Measurements from ENCODE around the gene SREK1IP1. TPM values are rescaled to one million over a fixed set of nuclear protein-coding genes. Genes with fewer than 3 reads are reported as not detected.

SREK1IP1 gene
- total RNA-seq, 1 experiment from 2014 or later, result 16.4 TPM

DNA sequence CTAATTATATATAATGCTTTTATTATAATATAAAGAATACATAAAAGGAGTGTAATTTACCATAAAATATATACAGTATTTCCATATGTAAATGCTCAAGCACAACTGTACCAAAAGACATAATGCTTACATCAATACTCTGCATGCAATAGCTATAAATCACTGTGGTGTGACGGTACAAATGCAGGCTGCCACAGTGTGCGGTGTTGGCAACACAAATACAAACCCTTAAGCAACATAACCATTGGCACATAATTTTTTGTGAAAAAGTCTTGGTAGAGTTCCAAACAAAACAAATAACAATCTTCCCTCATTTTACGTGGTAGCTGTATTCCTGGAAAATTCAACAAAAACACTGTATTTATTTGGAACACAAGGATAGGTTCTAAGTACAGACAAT is 80.1 kb downstream of the SREK1IP1 start:
- Mint-ChIP-seq H3K36me3 (ENCODE audit: insufficient read depth, unreplicated experiment) (no peaks in the 10 kb centered on the region), H3K4me3 (ENCODE audit: low read depth, unreplicated experiment) (no peak overlapping the region), H3K27me3 (ENCODE audit: unreplicated experiment) (peaks cover 51% of the 10 kb centered on the region), H3K27ac (ENCODE audit: unreplicated experiment) (no peak overlapping the region), H3K9me3 (ENCODE audit: low read depth, unreplicated experiment) (no peaks in the 10 kb centered on the region), H3K4me1 (ENCODE audit: low read depth, unreplicated experiment) (peaks cover 10% of the 10 kb centered on the region)
- no peak for DNase-seq
- CTCF ChIA-PET, result no interaction called here
- intact Hi-C loops (cut with micrococcal nuclease; ENCODE audit: unreplicated experiment), result no loop called here
- BruUV-seq (replicated peaks), result no TSS peak
- TF ChIP-seq, protein P1, sequence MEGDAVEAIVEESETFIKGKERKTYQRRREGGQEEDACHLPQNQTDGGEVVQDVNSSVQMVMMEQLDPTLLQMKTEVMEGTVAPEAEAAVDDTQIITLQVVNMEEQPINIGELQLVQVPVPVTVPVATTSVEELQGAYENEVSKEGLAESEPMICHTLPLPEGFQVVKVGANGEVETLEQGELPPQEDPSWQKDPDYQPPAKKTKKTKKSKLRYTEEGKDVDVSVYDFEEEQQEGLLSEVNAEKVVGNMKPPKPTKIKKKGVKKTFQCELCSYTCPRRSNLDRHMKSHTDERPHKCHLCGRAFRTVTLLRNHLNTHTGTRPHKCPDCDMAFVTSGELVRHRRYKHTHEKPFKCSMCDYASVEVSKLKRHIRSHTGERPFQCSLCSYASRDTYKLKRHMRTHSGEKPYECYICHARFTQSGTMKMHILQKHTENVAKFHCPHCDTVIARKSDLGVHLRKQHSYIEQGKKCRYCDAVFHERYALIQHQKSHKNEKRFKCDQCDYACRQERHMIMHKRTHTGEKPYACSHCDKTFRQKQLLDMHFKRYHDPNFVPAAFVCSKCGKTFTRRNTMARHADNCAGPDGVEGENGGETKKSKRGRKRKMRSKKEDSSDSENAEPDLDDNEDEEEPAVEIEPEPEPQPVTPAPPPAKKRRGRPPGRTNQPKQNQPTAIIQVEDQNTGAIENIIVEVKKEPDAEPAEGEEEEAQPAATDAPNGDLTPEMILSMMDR (IDR thresholded peaks at IDR 0.05; ENCODE audit: unreplicated experiment), result no peak

DNA sequence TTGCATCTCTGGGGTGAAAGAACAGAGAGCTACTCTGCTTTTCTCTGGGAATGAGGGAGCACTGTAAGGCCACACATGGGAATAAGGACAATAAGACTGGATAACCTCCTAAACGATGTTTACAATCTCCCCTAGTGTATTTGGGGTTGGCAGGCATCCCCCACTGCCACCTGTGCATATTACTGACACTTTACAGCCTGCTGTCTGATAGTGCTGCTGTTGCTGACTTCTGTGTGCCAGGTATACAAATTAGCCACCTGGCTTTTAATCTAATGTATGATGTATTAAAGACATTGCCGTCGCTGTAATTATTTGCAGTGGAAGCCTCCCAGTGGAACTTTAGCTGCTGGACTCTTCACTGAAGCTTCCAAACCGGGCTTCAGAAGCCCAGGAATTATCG is 82.6 kb downstream of the SREK1IP1 start:
- BruUV-seq (replicated peaks), result no TSS peak
- Mint-ChIP-seq H3K9me3 (ENCODE audit: low read depth, unreplicated experiment) (no peaks in the 10 kb centered on the region), H3K4me1 (ENCODE audit: low read depth, unreplicated experiment) (peaks cover 10% of the 10 kb centered on the region), H3K36me3 (ENCODE audit: insufficient read depth, unreplicated experiment) (no peaks in the 10 kb centered on the region), H3K27me3 (ENCODE audit: unreplicated experiment) (peaks cover 35% of the 10 kb centered on the region), H3K4me3 (ENCODE audit: low read depth, unreplicated experiment) (no peak overlapping the region), H3K27ac (ENCODE audit: unreplicated experiment) (no peak overlapping the region)
- DNase-seq, result no peak
- TF ChIP-seq, protein P1 (IDR thresholded peaks at IDR 0.05; ENCODE audit: unreplicated experiment), result no peak
- intact Hi-C loops (cut with micrococcal nuclease; ENCODE audit: unreplicated experiment), result no loop called here
- CTCF ChIA-PET, result no interaction called here

DNA sequence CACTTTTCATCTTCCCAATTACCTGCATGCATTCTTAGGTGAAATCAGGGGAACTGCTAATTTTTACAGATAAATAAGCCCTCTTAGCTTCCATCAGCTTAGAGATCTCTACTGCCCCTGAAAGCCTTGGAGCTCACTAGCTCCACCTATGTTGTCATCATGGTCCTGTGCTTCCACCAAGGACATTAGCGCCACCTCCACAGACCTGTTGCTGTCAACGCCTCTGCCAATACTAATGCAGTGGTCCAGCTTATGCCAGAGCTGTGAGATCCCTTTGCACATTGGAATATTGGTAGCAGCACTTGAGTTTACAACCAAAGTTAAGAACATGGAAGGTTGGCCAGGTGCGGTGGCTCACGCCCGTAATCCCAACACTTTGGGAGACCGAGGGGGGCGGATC is 85.9 kb downstream of the SREK1IP1 start:
- CTCF ChIA-PET, result interaction anchor here (1.0 kb wide), 2 partner anchors 10 to 598 kb away, joined by 3 read pairs; no protein-coding TSS in a partner anchor

DNA sequence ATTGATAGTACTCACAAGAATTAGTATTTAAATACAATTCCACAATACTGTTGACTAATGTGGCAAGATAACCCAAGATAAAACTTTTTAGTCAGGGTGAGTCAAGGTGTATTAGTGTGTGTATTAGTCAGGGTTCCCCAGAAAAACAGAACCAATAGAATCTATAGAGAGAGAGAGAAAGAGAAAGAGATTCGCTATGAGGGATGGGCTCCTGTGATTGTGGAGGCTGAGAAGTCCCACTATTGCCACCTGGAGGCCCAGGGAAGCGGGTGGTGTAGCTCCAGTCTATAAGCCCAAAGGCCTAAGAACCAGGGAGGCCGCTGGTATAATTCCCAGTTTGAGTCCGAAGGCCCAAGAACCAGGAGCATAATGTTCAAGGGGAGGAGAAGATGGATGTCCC is 88.2 kb downstream of the SREK1IP1 start:
- no TSS peak for BruUV-seq (replicated peaks)
- Mint-ChIP-seq H3K9me3 (ENCODE audit: low read depth, unreplicated experiment) (no peaks in the 10 kb centered on the region), H3K4me1 (ENCODE audit: low read depth, unreplicated experiment) (no peaks in the 10 kb centered on the region), H3K27me3 (ENCODE audit: unreplicated experiment) (peaks cover 35% of the 10 kb centered on the region), H3K27ac (ENCODE audit: unreplicated experiment) (no peak overlapping the region), H3K36me3 (ENCODE audit: insufficient read depth, unreplicated experiment) (no peaks in the 10 kb centered on the region), H3K4me3 (ENCODE audit: low read depth, unreplicated experiment) (no peak overlapping the region)
- CTCF ChIA-PET, result no interaction called here
- TF ChIP-seq, protein P1 (IDR thresholded peaks at IDR 0.05; ENCODE audit: unreplicated experiment), result no peak
- intact Hi-C loops (cut with micrococcal nuclease; ENCODE audit: unreplicated experiment), result no loop called here
- DNase-seq, result no peak

More for the DNA sequence above, 85.9 kb downstream of the SREK1IP1 start:
- intact Hi-C loops (cut with micrococcal nuclease; ENCODE audit: unreplicated experiment), result no loop called here
- Mint-ChIP-seq H3K27ac (ENCODE audit: unreplicated experiment) (no peak overlapping the region), H3K27me3 (ENCODE audit: unreplicated experiment) (peaks cover 35% of the 10 kb centered on the region), H3K4me1 (ENCODE audit: low read depth, unreplicated experiment) (no peaks in the 10 kb centered on the region), H3K36me3 (ENCODE audit: insufficient read depth, unreplicated experiment) (no peaks in the 10 kb centered on the region), H3K4me3 (ENCODE audit: low read depth, unreplicated experiment) (no peak overlapping the region), H3K9me3 (ENCODE audit: low read depth, unreplicated experiment) (no peaks in the 10 kb centered on the region)
- DNase-seq, result no peak
- BruUV-seq (replicated peaks), result no TSS peak
- TF ChIP-seq, protein P1 (IDR thresholded peaks at IDR 0.05; ENCODE audit: unreplicated experiment), result no peak
